Dendritic cell treated with granulocyte-macrophage colony-stimulating factor and Interleukin-4, amounts not matched to agents 40 ng/mL and 50 ng/mL, for 4 days (primary cell): ENCODE measurements around the gene AGAP2.
"Not testable (repeated sequence)": the region's sequence is repeated elsewhere in the genome, so short reads cannot be mapped to it uniquely, and the experiment has no call there.

Experiments used
- H3K27ac Mint-ChIP-seq: one replicate; pipeline ENCODE4 v1.8.0; 2022; ENCODE audit warnings: mild to moderate bottlenecking, mixed read lengths
- H3K27me3 Mint-ChIP-seq: one replicate; pipeline ENCODE4 v1.8.0; 2022; ENCODE audit warnings: mild to moderate bottlenecking, mixed read lengths
- H3K36me3 Mint-ChIP-seq: one replicate; pipeline ENCODE4 v1.8.0; 2022; ENCODE audit warnings: low read depth, mixed read lengths
- H3K4me1 Mint-ChIP-seq: one replicate; pipeline ENCODE4 v1.8.0; 2022; ENCODE audit warnings: low read depth, mixed read lengths
- H3K4me3 Mint-ChIP-seq: one replicate; pipeline ENCODE4 v1.8.0; 2022; ENCODE audit warnings: mild to moderate bottlenecking, moderate library complexity, mixed read lengths
- H3K9me3 Mint-ChIP-seq: one replicate; pipeline ENCODE4 v1.8.0; 2022; ENCODE audit warnings: mixed read lengths
- intact Hi-C: fragments of 100-400 bp; cut with micrococcal nuclease; formaldehyde crosslinking; loops from one replicate; pipeline ENCODE4 v1.15.0; 2022

AGAP2 gene

GRCh38 chr12:57774634-57775033, 36.1 kb upstream of the AGAP2 start:
- H3K27ac Mint-ChIP-seq, H3K4me3 Mint-ChIP-seq, intact Hi-C loops, H3K27me3 Mint-ChIP-seq, H3K9me3 Mint-ChIP-seq: not testable (repeated sequence)
- peaks cover 81% of the 10 kb centered on the region for H3K4me1 Mint-ChIP-seq
- H3K36me3 Mint-ChIP-seq, result peaks cover 66% of the 10 kb centered on the region

- intact Hi-C loops, result loop anchor here (2.0 kb wide), 1 partner anchor 16 kb away; no protein-coding TSS in a partner anchor
- peaks cover 81% of the 10 kb centered on the region for H3K4me1 Mint-ChIP-seq
- peaks cover 68% of the 10 kb centered on the region for H3K36me3 Mint-ChIP-seq
- H3K27ac Mint-ChIP-seq, result peak within 1 kb of the TSS; percentile 92
- peaks cover 7% of the 10 kb centered on the region for H3K27me3 Mint-ChIP-seq
- H3K9me3 Mint-ChIP-seq, result no peaks in the 10 kb centered on the region
- H3K4me3 Mint-ChIP-seq, result peak within 1 kb of the TSS; percentile 92
Measured at GRCh38 chr12:57772429-57773322, 34.1 kb upstream of the AGAP2 start, which contains the start of gene EEF1AKMT3. Gene EEF1AKMT3 (plus strand): TSS chr12:57772614. CDS start chr12:57772725, 111 bp downstream.

- Mint-ChIP-seq H3K27ac (peak within 1 kb of the TSS; percentile 92), H3K27me3 (peaks cover 14% of the 10 kb centered on the region), H3K36me3 (peaks cover 61% of the 10 kb centered on the region), H3K4me1 (peaks cover 81% of the 10 kb centered on the region), H3K4me3 (peak within 1 kb of the TSS; percentile 92), H3K9me3 (no peaks in the 10 kb centered on the region)
- intact Hi-C loops, result loop anchor here (2.0 kb wide), 1 partner anchor 15 kb away; no protein-coding TSS in a partner anchor
Measured at GRCh38 chr12:57771873-57772428, 33.4 kb upstream of the AGAP2 start, which contains the start of gene METTL1. Gene METTL1 (minus strand): TSS chr12:57772105. CDS start chr12:57772083, 22 bp downstream.

GRCh38 chr12:57771236-57771872, 32.8 kb upstream of the AGAP2 start:
- H3K36me3 Mint-ChIP-seq, result peaks cover 55% of the 10 kb centered on the region
- no peaks in the 10 kb centered on the region for H3K9me3 Mint-ChIP-seq
- peak overlapping the region; percentile 92 for H3K27ac Mint-ChIP-seq
- intact Hi-C loops, result no loop called here
- H3K27me3 Mint-ChIP-seq, result peaks cover 20% of the 10 kb centered on the region
- peaks cover 81% of the 10 kb centered on the region for H3K4me1 Mint-ChIP-seq
- H3K4me3 Mint-ChIP-seq, result peak overlapping the region; percentile 92

- intact Hi-C loops, result no loop called here
- H3K27ac Mint-ChIP-seq, result peak overlapping the region; percentile 92
Measured at GRCh38 chr12:57770734-57771133, 32.2 kb upstream of the AGAP2 start.

GRCh38 chr12:57769594-57769993, 31.1 kb upstream of the AGAP2 start:
- Mint-ChIP-seq H3K27me3 (peaks cover 37% of the 10 kb centered on the region), H3K4me3 (no peak overlapping the region), H3K9me3 (no peaks in the 10 kb centered on the region), H3K27ac (no peak overlapping the region), H3K36me3 (peaks cover 47% of the 10 kb centered on the region), H3K4me1 (peaks cover 83% of the 10 kb centered on the region)
- intact Hi-C loops, result no loop called here

More at GRCh38 chr12:57770734-57771133, 32.2 kb upstream of the AGAP2 start:
- Mint-ChIP-seq H3K36me3 (peaks cover 49% of the 10 kb centered on the region), H3K27me3 (peaks cover 26% of the 10 kb centered on the region), H3K4me3 (no peak overlapping the region), H3K4me1 (peaks cover 81% of the 10 kb centered on the region), H3K9me3 (no peaks in the 10 kb centered on the region)

- peaks cover 80% of the 10 kb centered on the region for H3K4me1 Mint-ChIP-seq
Measured at GRCh38 chr12:57767876-57768275, 29.3 kb upstream of the AGAP2 start.

GRCh38 chr12:57767305-57767698, 28.8 kb upstream of the AGAP2 start:
- no peaks in the 10 kb centered on the region for H3K9me3 Mint-ChIP-seq
- peaks cover 78% of the 10 kb centered on the region for H3K4me1 Mint-ChIP-seq
- H3K4me3 Mint-ChIP-seq, result no peak overlapping the region
- peaks cover 55% of the 10 kb centered on the region for H3K27me3 Mint-ChIP-seq
- peaks cover 38% of the 10 kb centered on the region for H3K36me3 Mint-ChIP-seq
- intact Hi-C loops, result no loop called here
- no peak overlapping the region for H3K27ac Mint-ChIP-seq

More at GRCh38 chr12:57767876-57768275, 29.3 kb upstream of the AGAP2 start:
- intact Hi-C loops, result no loop called here
- Mint-ChIP-seq H3K27ac (no peak overlapping the region), H3K27me3 (peaks cover 54% of the 10 kb centered on the region), H3K4me3 (no peak overlapping the region), H3K36me3 (peaks cover 44% of the 10 kb centered on the region), H3K9me3 (no peaks in the 10 kb centered on the region)

- Mint-ChIP-seq H3K27me3 (peaks cover 55% of the 10 kb centered on the region), H3K36me3 (peaks cover 33% of the 10 kb centered on the region), H3K9me3 (no peaks in the 10 kb centered on the region), H3K4me1 (peaks cover 75% of the 10 kb centered on the region), H3K27ac (no peak within 1 kb of the TSS), H3K4me3 (peak within 1 kb of the TSS; percentile 66)
- intact Hi-C loops, result no loop called here
Measured at GRCh38 chr12:57766464-57767304, 28.1 kb upstream of the AGAP2 start, which contains the start of gene CYP27B1. Gene CYP27B1 (minus strand): TSS chr12:57767078. CDS start chr12:57767041, 37 bp downstream.

- intact Hi-C loops, result no loop called here
- Mint-ChIP-seq H3K4me1 (peaks cover 70% of the 10 kb centered on the region), H3K27me3 (peaks cover 55% of the 10 kb centered on the region), H3K9me3 (no peaks in the 10 kb centered on the region), H3K4me3 (peak overlapping the region; percentile 76), H3K36me3 (peaks cover 30% of the 10 kb centered on the region), H3K27ac (peak overlapping the region; percentile 35)
Measured at GRCh38 chr12:57765698-57766463, 27.3 kb upstream of the AGAP2 start.

- H3K4me3 Mint-ChIP-seq, result peak overlapping the region; percentile 76
- peaks cover 70% of the 10 kb centered on the region for H3K4me1 Mint-ChIP-seq
- intact Hi-C loops, result no loop called here
- H3K27me3 Mint-ChIP-seq, result peaks cover 55% of the 10 kb centered on the region
- peak overlapping the region; percentile 35 for H3K27ac Mint-ChIP-seq
- peaks cover 23% of the 10 kb centered on the region for H3K36me3 Mint-ChIP-seq
- H3K9me3 Mint-ChIP-seq, result no peaks in the 10 kb centered on the region
Measured at GRCh38 chr12:57765003-57765697, 26.6 kb upstream of the AGAP2 start.

- peak overlapping the region; percentile 76 for H3K4me3 Mint-ChIP-seq
- H3K36me3 Mint-ChIP-seq, result peaks cover 20% of the 10 kb centered on the region
- H3K27ac Mint-ChIP-seq, result no peak overlapping the region
- H3K27me3 Mint-ChIP-seq, result peaks cover 55% of the 10 kb centered on the region
- no peaks in the 10 kb centered on the region for H3K9me3 Mint-ChIP-seq
- H3K4me1 Mint-ChIP-seq, result peaks cover 70% of the 10 kb centered on the region
- intact Hi-C loops, result no loop called here
Measured at GRCh38 chr12:57764662-57765002, 26.1 kb upstream of the AGAP2 start.
